ENCODE measurements around the gene C1GALT1.

The C1GALT1 gene

GRCh38 chr7:7202375-7202720 is 20.0 kb downstream of the C1GALT1 start:
- no peak for DNase-seq

GRCh38 chr7:7203813-7204575 is 21.6 kb downstream of the C1GALT1 start:
- no peak for DNase-seq

- DNase-seq, result no peak
Observed at GRCh38 chr7:7207876-7208275, 25.5 kb downstream of the C1GALT1 start.

GRCh38 chr7:7208520-7208919 is 26.2 kb downstream of the C1GALT1 start:
- no peak for DNase-seq

GRCh38 chr7:7209412-7210050 is 27.2 kb downstream of the C1GALT1 start:
- no peak for DNase-seq

- DNase-seq, result no peak
Observed at GRCh38 chr7:7210475-7211237, 28.3 kb downstream of the C1GALT1 start.

GRCh38 chr7:7212612-7213011 is 30.3 kb downstream of the C1GALT1 start:
- DNase-seq, result no peak

GRCh38 chr7:7214398-7215347 is 32.3 kb downstream of the C1GALT1 start:
- no peak for DNase-seq

GRCh38 chr7:7216279-7216678 is 33.9 kb downstream of the C1GALT1 start:
- no peak for DNase-seq

GRCh38 chr7:7219216-7219615 is 36.9 kb downstream of the C1GALT1 start:
- DNase-seq, result no peak

- no peak for DNase-seq
Observed at GRCh38 chr7:7220821-7221220, 38.5 kb downstream of the C1GALT1 start.

GRCh38 chr7:7221599-7222038 is 39.3 kb downstream of the C1GALT1 start:
- DNase-seq, result no peak

GRCh38 chr7:7223250-7223649 is 40.9 kb downstream of the C1GALT1 start:
- DNase-seq, result no peak

- DNase-seq, result no peak
Observed at GRCh38 chr7:7226407-7226806, 44.1 kb downstream of the C1GALT1 start.

- DNase-seq, result no peak
Observed at GRCh38 chr7:7228472-7228871, 46.1 kb downstream of the C1GALT1 start.

GRCh38 chr7:7228967-7229366 is 46.6 kb downstream of the C1GALT1 start:
- no peak for DNase-seq

GRCh38 chr7:7231000-7231399 is 48.7 kb downstream of the C1GALT1 start:
- DNase-seq, result no peak

GRCh38 chr7:7231865-7232264 is 49.5 kb downstream of the C1GALT1 start:
- no peak for DNase-seq

- no peak for DNase-seq
Observed at GRCh38 chr7:7235347-7235746, 53.0 kb downstream of the C1GALT1 start.

- no peak for DNase-seq
Observed at GRCh38 chr7:7236041-7236440, 53.7 kb downstream of the C1GALT1 start.

- DNase-seq, result no peak
Observed at GRCh38 chr7:7237201-7237977, 55.0 kb downstream of the C1GALT1 start.

- no peak for DNase-seq
Observed at GRCh38 chr7:7237978-7238267, 55.6 kb downstream of the C1GALT1 start.

Measured in activated T-cell treated with anti-CD3 and anti-CD28 coated beads, Interleukin-2, amount 50 U/mL, for 1 hour (primary cell).